Smooth muscle cell (in vitro differentiated cells): ENCODE results near the gene ANKDD1B. TPM values are rescaled to one million over a fixed set of nuclear protein-coding genes. Genes with fewer than 3 reads are reported as not detected.
A peak's percentile ranks its signal among the peaks of the same experiment; 100 is the strongest.

Experiments
- DNase-seq: peaks from one replicate; lab custom pipeline; 2025; ENCODE audit not compliant: unreplicated experiment; lab: John Stamatoyannopoulos, UW
- H2AFZ ChIP-seq: fragments of 200-600 bp; sonication (generic); 2 replicates; pipeline ENCODE4 v1.6.0; 2016; ENCODE audit warnings: antibody characterized with exemption, low read depth, mild to moderate bottlenecking
- H3F3A ChIP-seq: fragments of 200-600 bp; sonication (generic); 2 replicates; pipeline ENCODE4 v1.6.0; 2017; ENCODE audit warnings: antibody characterized with exemption, low read depth
- H3K27ac ChIP-seq: fragments of 200-600 bp; sonication (generic); 2 replicates; pipeline ENCODE4 v1.5.1; 2016; ENCODE audit warnings: low read depth, mild to moderate bottlenecking
- H3K27me3 ChIP-seq: fragments of 200-600 bp; sonication (generic); 2 replicates; pipeline ENCODE4 v1.6.1; 2016; ENCODE audit warnings: low read depth, mild to moderate bottlenecking
- H3K36me3 ChIP-seq: fragments of 200-600 bp; sonication (generic); 2 replicates; pipeline ENCODE4 v1.5.1; 2016; ENCODE audit warnings: low read depth
- H3K4me1 ChIP-seq: fragments of 200-600 bp; sonication (generic); 2 replicates; pipeline ENCODE4 v1.5.1; 2016; ENCODE audit warnings: low read depth
- H3K4me2 ChIP-seq: fragments of 200-600 bp; sonication (generic); 2 replicates; pipeline ENCODE4 v1.6.0; 2016; ENCODE audit warnings: mild to moderate bottlenecking
- H3K4me3 ChIP-seq: fragments of 200-600 bp; sonication (generic); 2 replicates; pipeline ENCODE4 v1.5.1; 2016; ENCODE audit warnings: mild to moderate bottlenecking
- H3K79me2 ChIP-seq: fragments of 200-600 bp; sonication (generic); 2 replicates; pipeline ENCODE4 v1.6.0; 2016; ENCODE audit warnings: low read depth, mild to moderate bottlenecking
- H3K9ac ChIP-seq: fragments of 200-600 bp; sonication (generic); 2 replicates; pipeline ENCODE4 v1.6.0; 2016; ENCODE audit warnings: low read depth
- H3K9me3 ChIP-seq: fragments of 200-600 bp; sonication (generic); replicated peaks from 2 replicates; pipeline ENCODE4 v1.5.1; 2016; ENCODE audit warnings: low read depth
- H4K20me1 ChIP-seq: fragments of 200-600 bp; sonication (generic); 2 replicates; pipeline ENCODE4 v1.6.0; 2016; ENCODE audit warnings: low read depth
- WGBS: methylation state at CpG from one replicate; pipeline ENCODE4 v1.1.7; 2016; ENCODE audit warnings: low lambda C conversion rate; 5-methylcytosine and 5-hydroxymethylcytosine counted together
- polyA plus RNA-seq: library from polyadenylated mRNA; unstranded; fragments of >200 nt; fragmentation: Nextera tagmentation; extraction: Ambion mirVana; gene quantifications from 2 replicates; pipeline ENCODE4 v1.2.1, GENCODE V29; 2016
- small RNA-seq: library from RNA; depleted of rRNA; stranded (forward); fragments of <200 nt; gene quantifications from one replicate; pipeline ENCODE3, GENCODE V24; 2014
- total RNA-seq: library from RNA; depleted of rRNA; stranded (reverse); fragments of >200 nt; gene quantifications from 2 replicates; pipeline ENCODE4 v1.2.3, GENCODE V29; 2014
- TF ChIP-seq, protein P1 (sequence below): fragments of 200-600 bp; sonication (generic); IDR thresholded peaks from 2 replicates; pipeline ENCODE4 v1.5.1; 2017; ENCODE audit warnings: borderline replicate concordance, mild to moderate bottlenecking, antibody characterized with exemption; ENCODE audit not compliant: insufficient read depth, poor library complexity, severe bottlenecking

The ANKDD1B gene
- total and polyA plus RNA-seq, 2 experiments from 2014 or later: 0.18 TPM; not detected in 1

DNA sequence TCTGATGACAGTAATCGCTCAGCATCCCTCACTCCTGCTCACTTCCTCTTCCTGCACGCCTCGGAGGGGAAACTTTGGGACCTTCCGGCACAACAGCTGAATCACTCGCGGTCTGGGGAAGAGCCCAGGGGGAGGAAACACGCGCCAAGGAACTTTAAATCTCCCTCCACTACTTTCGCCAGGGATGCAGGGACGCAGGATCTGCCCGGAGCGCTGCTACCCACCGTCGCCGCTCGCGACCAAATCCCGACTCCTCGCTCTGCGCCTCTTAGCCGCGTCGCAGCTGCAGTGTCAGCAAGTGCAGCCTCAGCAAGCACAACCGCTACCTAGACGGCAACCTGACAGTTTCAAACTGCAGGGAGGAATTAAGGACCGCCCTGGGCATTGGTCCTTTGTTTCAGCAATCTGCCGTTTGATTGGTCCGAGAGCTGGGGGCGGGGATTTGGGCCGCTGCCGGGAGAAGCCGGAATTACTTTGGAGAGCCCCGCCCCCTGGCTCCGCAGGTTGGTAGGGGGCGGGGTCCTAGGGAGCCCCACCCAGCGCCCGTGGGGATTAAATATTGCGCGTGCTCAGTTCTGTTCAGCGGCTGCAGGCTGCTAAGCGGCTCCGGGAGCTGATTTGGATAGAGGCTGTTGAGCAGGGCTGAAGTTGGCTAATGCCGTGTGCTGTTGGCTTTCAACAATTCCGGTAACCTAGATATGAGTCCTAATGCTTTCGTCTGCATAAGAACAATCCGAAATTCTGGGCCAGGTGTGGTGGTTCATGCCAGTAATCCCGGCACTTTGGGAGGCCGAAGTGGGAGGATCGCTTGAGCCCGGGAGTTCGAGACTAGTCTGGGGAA lies 106.0 kb downstream of the ANKDD1B start, which contains the start of gene POC5:
POC5 (minus strand) TSS at position 356 of the 841 bp plus-strand sequence. CDS start 4,500 bp downstream, outside the sequence.
- 11% methylated on average over 51 of the region's 51 CpGs for WGBS
- H3K27ac ChIP-seq: peak within 1 kb of the TSS; percentile 53
- H2AFZ ChIP-seq: peak within 1 kb of the TSS; percentile 93
- DNase-seq: peak; percentile 77
- TF ChIP-seq, protein P1, sequence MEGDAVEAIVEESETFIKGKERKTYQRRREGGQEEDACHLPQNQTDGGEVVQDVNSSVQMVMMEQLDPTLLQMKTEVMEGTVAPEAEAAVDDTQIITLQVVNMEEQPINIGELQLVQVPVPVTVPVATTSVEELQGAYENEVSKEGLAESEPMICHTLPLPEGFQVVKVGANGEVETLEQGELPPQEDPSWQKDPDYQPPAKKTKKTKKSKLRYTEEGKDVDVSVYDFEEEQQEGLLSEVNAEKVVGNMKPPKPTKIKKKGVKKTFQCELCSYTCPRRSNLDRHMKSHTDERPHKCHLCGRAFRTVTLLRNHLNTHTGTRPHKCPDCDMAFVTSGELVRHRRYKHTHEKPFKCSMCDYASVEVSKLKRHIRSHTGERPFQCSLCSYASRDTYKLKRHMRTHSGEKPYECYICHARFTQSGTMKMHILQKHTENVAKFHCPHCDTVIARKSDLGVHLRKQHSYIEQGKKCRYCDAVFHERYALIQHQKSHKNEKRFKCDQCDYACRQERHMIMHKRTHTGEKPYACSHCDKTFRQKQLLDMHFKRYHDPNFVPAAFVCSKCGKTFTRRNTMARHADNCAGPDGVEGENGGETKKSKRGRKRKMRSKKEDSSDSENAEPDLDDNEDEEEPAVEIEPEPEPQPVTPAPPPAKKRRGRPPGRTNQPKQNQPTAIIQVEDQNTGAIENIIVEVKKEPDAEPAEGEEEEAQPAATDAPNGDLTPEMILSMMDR: no peak
- H3K36me3 ChIP-seq: no peaks in the 10 kb centered on the region
- no peaks in the 10 kb centered on the region for H3K27me3 ChIP-seq
- no peaks in the 10 kb centered on the region for H3F3A ChIP-seq
- no peaks in the 10 kb centered on the region for H3K9me3 ChIP-seq
- peak within 1 kb of the TSS; percentile 49 for H3K9ac ChIP-seq
- H3K4me3 ChIP-seq: peak within 1 kb of the TSS; percentile 75
- H3K4me2 ChIP-seq: peak within 1 kb of the TSS; percentile 87
- H4K20me1 ChIP-seq: no peaks in the 10 kb centered on the region
- H3K79me2 ChIP-seq: peaks cover 13% of the 10 kb centered on the region
- peaks cover 7% of the 10 kb centered on the region for H3K4me1 ChIP-seq

GRCh38 chr5:75720882-75721281 lies 109.6 kb downstream of the ANKDD1B start:
- no peaks in the 10 kb centered on the region for H3K36me3 ChIP-seq
- no peaks in the 10 kb centered on the region for H3F3A ChIP-seq
- WGBS: 86% methylated on average over 5 of the region's 5 CpGs
- H4K20me1 ChIP-seq: no peaks in the 10 kb centered on the region
- H3K9ac ChIP-seq: no peak overlapping the region
- no peak for DNase-seq
- TF ChIP-seq, protein P1: no peak
- no peak overlapping the region for H3K4me3 ChIP-seq
- H3K4me2 ChIP-seq: no peak overlapping the region
- H3K27me3 ChIP-seq: no peaks in the 10 kb centered on the region
- H2AFZ ChIP-seq: no peak overlapping the region
- peaks cover 6% of the 10 kb centered on the region for H3K4me1 ChIP-seq
- no peaks in the 10 kb centered on the region for H3K9me3 ChIP-seq
- H3K79me2 ChIP-seq: peaks cover 3% of the 10 kb centered on the region
- no peak overlapping the region for H3K27ac ChIP-seq

Small RNA genes lying within 50 kb of the gene (small RNA-seq; reads per million reads assigned to genes)
- not detected for gene RNU6-680P

Other genes starting within 250 kb of the ANKDD1B start
- gene CERT1, start 99.8 kb upstream of the ANKDD1B start, total RNA-seq: 31.0 and 35.4 TPM in 2 replicates
- gene CERT1, start 99.8 kb upstream of the ANKDD1B start, polyA plus RNA-seq: 9.1 and 16.8 TPM in 2 replicates
- gene POLK, start 99.6 kb upstream of the ANKDD1B start, total RNA-seq: 31.6 and 36.5 TPM in 2 replicates
- gene POLK, start 99.6 kb upstream of the ANKDD1B start, polyA plus RNA-seq: 12.8 and 15.0 TPM in 2 replicates
- 15.4 and 19.1 TPM in 2 replicates for gene POC5, start 106.0 kb downstream of the ANKDD1B start, total RNA-seq
- gene POC5, start 106.0 kb downstream of the ANKDD1B start, polyA plus RNA-seq: 4.8 and 5.7 TPM in 2 replicates